ENCODE measurements around the gene TAP2.
"Not testable (repeated sequence)": the region's sequence is repeated elsewhere in the genome, so short reads cannot be mapped to it uniquely, and the experiment has no call there.

The TAP2 gene

GRCh38 chr6:32882879-32883250, 44.3 kb upstream of the TAP2 start:
- ATAC-seq: no peak
- TF ChIP-seq ESRRG (CRISPR knock-in tag; IDR thresholded peaks at IDR 0.05): no peak
- no peak for TF ChIP-seq CSRNP3 (CRISPR knock-in tag; IDR thresholded peaks at IDR 0.05)
- no peak for TF ChIP-seq TSHZ2 (CRISPR knock-in tag; IDR thresholded peaks at IDR 0.05)
- TF ChIP-seq ZFP3 (CRISPR knock-in tag; IDR thresholded peaks at IDR 0.05): no peak
- no peak for TF ChIP-seq CREB5 (CRISPR knock-in tag; IDR thresholded peaks at IDR 0.05; ENCODE audit: low read depth)
- TF ChIP-seq PATZ1 (CRISPR knock-in tag; IDR thresholded peaks at IDR 0.05; ENCODE audit: borderline replicate concordance): no peak

GRCh38 chr6:32880962-32881361, 42.4 kb upstream of the TAP2 start:
- not testable (repeated sequence) for ATAC-seq

GRCh38 chr6:32879691-32880090, 41.2 kb upstream of the TAP2 start:
- TF ChIP-seq CREB5 (CRISPR knock-in tag; IDR thresholded peaks at IDR 0.05; ENCODE audit: low read depth) (no peak), TSHZ2 (CRISPR knock-in tag; IDR thresholded peaks at IDR 0.05) (no peak), GLIS3 (CRISPR knock-in tag; IDR thresholded peaks at IDR 0.05) (no peak), ZFP3 (CRISPR knock-in tag; IDR thresholded peaks at IDR 0.05) (no peak), BACH2 (CRISPR knock-in tag; IDR thresholded peaks at IDR 0.05; ENCODE audit: borderline replicate concordance) (no peak), ISL1 (CRISPR knock-in tag; IDR thresholded peaks at IDR 0.05) (no peak), RARB (CRISPR knock-in tag; IDR thresholded peaks at IDR 0.05) (no peak), CSRNP3 (CRISPR knock-in tag; IDR thresholded peaks at IDR 0.05) (no peak), SNAI2 (CRISPR knock-in tag; IDR thresholded peaks at IDR 0.05) (no peak), ZNF565 (CRISPR knock-in tag; conservative IDR thresholded peaks at IDR 0.05; ENCODE audit: low read depth) (no peak), PATZ1 (CRISPR knock-in tag; IDR thresholded peaks at IDR 0.05; ENCODE audit: borderline replicate concordance) (no peak)
- no peak for ATAC-seq
